ENCODE measurements around the gene CADM3.

CADM3 gene

GRCh38 chr1:159175571-159175970, 4.2 kb downstream of the CADM3 start:
- DNase-seq: no peak

- peak in 1 of 2 donors; percentile 28 for DNase-seq
These were observed 6.0 kb downstream of the CADM3 start for GRCh38 chr1:159177272-159177907.

DNA sequence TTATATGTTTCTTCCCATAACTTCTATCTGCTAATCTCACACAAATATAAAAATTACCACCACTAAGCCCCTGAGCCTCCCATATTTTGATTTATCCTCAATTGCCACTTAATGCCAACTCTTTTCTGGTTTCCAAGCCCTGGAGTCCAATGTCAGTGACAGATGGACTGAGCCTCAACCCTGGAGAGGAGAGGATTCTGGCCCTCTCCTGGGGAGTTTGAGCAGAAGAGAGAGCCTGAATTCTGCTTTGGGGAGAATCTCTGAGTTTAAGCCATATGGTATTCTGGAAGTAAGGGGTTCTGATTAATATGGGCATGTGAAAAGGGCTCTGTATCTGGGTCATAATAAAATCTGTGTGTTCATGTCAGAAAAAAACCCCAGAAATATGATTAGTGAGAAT, 8.5 kb downstream of the CADM3 start:
- no peak for DNase-seq

- DNase-seq: no peak
These were observed 9.1 kb downstream of the CADM3 start for GRCh38 chr1:159180516-159180915.

DNA sequence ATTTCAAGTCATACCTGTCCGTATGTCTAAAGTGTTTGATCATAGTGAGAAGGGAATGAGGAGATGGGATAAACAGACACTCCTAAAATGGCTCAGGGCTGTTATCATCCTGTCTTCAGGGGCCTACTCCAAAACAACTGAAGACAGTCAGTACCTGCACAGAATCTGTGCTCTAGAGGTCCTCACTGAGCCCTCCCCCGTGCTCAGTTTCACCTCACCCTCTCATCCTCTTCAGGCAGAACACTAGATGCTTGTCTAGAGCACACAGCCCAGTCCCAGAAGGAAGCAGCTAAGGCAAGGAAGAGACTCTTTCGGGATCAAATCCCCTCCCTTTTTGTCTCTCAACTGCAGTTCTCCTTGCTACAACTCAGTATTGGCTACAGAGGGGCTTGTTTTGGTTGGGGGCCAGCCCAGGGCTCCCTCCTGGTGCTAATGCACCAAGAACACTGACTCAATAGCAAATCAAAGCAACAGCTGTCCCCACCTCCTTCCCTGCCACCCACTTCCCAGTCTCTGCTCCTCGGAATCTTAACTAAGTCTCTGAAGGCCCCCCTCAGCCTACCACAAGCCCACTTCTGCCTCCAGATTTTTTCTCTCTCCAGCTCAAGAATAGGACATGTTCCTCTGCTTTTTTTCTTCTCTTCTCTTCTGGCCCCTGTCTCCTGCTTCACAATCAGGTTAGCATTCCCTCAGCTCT, 10.1 kb downstream of the CADM3 start:
- no peak for DNase-seq

- DNase-seq: no peak
These were observed 12.8 kb downstream of the CADM3 start for GRCh38 chr1:159184201-159184600.

DNA sequence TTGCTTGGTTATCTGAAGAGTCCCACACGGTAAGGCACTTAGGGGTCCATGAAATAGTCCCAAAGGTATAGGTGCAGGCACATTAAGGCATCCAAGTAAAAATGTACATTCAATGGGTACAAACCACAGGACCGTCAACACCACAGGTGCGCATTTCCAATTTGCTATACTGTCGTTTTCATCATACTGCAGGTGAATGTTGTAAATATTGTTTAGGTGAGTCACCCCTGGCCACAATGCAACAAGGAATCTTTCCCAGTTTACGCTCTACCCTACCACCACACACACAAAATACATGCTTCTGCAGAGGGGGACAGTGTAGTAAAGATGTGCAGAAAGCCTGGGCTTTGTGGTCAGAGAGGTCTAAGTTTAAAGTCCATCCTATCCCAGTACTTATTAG, 13.7 kb downstream of the CADM3 start:
- DNase-seq: no peak

- DNase-seq: no peak
These were observed 15.6 kb downstream of the CADM3 start for GRCh38 chr1:159187033-159187432.

GRCh38 chr1:159187647-159188374, 16.4 kb downstream of the CADM3 start:
- DNase-seq: no peak

DNA sequence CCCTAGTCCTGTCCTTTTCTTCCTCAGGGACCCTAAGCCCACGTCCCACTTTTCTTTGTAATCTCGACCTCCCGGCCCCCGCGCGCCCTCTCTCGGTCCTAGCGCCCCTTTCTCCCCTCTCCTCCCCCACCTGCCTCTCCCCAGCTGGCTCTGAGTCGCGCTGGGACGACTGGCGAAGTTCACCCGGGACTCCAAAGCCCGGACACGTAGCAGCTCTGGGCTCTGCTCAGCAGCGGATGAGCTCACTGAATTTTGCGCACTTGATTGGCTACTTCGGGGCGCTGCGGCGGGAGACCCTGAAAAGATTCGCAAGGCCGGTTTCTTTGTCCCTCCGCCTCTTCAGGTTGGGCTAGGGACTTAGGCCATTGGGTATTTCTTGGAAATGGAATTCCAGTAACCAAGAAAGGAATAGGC, 17.0 kb downstream of the CADM3 start:
- DNase-seq: peak; percentile 9 to 49

DNA sequence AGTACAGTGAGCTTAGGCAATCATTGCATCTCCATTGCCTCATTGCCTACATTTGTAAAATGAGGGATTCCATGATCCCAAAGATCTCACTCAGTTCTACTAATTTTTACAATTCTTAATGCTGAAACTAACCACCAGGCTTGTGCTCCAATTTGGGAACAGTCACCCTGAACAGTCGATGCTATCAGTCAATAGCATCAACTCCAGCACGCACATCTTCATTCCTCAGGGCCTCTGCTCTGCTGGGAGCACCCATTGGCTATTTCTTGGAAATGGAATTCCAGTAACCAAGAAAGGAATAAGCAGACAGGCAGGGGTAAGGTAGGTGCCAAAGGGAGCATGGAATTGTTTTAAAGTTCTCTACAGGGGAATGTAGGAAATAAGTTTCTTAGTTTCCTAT, 19.0 kb downstream of the CADM3 start:
- no peak for DNase-seq

DNA sequence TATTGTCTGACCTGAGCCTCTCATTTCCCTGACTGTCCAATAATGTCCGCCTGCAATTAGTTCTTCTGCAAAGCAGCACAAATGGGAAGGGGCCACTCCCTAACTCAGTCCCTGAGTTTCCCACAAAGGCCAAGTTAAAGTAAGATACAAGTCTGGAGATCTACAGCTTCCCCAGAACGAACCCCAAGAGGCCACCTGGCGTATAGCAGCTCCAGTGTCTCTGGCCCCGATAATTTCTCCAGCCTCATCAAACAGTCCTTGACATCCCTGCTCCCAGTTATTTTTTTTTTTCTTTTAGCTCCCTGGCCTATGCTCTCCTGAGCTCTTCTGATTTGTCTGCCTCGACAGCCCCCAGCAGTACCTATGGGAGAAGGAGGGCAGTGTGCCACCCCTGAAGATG, 25.1 kb downstream of the CADM3 start:
- DNase-seq: no peak

DNA sequence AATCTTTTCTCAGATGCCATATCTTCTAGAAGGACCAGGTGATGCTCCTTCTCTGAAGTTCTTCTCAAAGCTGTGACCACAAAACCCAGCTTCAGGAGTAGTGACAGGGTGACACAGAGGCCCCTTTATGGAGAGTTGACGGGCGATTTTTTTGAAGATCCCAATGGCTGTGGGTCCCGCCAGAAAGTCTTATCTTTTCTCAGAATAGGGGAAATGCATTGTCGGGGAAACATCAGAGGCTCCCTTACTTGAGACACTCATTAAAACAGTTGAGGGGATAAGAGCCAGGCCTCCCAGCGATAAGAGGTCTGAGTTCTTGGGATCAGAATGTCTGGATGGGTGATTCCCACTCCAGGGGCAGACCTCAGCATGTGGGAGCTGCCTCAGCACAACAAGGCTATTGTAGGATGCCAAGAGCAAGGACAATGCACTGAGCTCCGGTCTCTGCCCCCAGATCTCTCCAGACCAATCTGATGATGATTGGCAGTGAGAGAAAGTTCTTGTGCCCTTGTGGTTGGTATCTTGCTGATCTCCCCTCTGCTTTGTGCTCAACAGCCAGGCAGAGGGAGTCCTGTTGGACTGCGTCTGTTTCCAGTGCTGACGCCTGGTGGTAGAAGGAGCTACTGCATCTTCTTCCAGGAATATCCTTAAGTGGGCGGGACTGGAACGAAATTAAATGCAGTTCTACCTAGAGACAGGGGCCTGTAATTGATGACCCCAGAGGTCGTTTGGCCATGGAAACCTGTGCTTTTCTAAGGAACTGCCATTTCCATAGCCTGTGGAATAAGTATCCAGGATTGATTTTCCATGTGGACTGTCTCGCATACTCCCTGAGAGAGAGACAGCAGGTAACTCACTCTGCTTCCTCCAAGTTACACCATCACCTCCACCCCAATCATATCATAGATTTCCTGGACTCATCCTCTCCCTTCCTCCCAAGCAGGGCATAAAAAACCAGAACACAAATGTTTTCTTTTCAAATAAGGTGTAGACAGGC, 26.4 kb downstream of the CADM3 start:
- peak; percentile 38 to 45 for DNase-seq

DNA sequence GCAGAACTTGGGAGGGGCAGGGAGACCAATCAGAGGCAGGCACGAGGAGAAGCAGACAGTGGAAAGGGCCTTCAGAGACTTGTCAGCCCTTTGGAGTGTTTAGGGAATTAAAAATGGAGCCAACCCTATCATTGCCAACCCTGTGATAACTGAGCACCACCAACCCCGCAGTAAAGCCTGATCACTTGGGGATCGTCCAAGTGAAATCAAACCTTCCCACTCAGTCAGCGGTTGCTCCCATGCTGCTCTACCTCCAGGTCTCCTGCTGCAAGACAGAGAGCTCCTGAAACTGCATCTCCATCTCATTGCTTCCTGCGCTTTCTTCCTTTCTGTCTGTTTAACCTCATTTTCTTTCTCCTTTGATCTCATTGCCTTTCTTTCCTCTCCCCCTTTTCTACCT, 28.5 kb downstream of the CADM3 start:
- DNase-seq: no peak

- DNase-seq: no peak
These were observed 29.4 kb downstream of the CADM3 start for GRCh38 chr1:159200769-159201168.

- DNase-seq: no peak
These were observed 30.2 kb downstream of the CADM3 start for GRCh38 chr1:159201642-159202041.

DNA sequence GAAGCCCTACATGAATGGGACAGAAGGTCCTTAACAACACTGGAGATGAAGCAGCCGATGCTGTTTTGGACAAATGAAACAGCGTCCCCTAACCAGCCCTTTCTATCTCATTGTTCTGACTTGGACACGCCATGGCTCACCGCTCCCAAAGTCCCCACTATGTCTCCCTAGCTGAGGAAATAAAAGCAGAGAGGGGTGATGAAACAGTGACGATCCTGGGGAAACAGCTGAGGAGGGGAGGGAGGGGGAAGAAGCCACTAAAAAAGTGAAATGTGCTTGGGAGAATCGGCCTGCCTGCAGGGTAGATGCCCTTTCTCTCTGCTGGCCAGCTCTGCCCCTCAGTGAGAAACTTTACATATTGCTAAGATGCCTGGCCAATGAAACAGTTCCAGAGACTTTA, 32.2 kb downstream of the CADM3 start:
- DNase-seq: no peak

- no peak for DNase-seq
These were observed 33.0 kb downstream of the CADM3 start, which contains the start of gene ACKR1 for GRCh38 chr1:159204161-159205141. Gene ACKR1, plus strand, starts transcription at chr1:159204875. Its CDS starts 85 bp downstream, at chr1:159204960.

DNA sequence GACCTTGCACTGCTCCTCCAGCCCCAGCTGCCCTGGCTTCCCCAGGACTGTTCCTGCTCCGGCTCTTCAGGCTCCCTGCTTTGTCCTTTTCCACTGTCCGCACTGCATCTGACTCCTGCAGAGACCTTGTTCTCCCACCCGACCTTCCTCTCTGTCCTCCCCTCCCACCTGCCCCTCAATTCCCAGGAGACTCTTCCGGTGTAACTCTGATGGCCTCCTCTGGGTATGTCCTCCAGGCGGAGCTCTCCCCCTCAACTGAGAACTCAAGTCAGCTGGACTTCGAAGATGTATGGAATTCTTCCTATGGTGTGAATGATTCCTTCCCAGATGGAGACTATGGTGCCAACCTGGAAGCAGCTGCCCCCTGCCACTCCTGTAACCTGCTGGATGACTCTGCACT, 33.8 kb downstream of the CADM3 start:
- no peak for DNase-seq

DNA sequence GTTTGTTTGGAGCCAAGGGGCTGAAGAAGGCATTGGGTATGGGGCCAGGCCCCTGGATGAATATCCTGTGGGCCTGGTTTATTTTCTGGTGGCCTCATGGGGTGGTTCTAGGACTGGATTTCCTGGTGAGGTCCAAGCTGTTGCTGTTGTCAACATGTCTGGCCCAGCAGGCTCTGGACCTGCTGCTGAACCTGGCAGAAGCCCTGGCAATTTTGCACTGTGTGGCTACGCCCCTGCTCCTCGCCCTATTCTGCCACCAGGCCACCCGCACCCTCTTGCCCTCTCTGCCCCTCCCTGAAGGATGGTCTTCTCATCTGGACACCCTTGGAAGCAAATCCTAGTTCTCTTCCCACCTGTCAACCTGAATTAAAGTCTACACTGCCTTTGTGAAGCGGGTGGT, 34.7 kb downstream of the CADM3 start:
- DNase-seq: no peak

GRCh38 chr1:159207080-159207479, 35.7 kb downstream of the CADM3 start:
- no peak for DNase-seq
